GM18520 (cell line): ENCODE data around the gene CRMP1.
"Not testable (repeated sequence)": the region's sequence is repeated elsewhere in the genome, so short reads cannot be mapped to it uniquely, and the experiment has no call there.

Experiments
- ATAC-seq: cut with Tn5 transposase; IDR thresholded peaks from one replicate; pipeline ENCODE4 v1.9.1; 2021; ENCODE audit not compliant: unreplicated experiment

CRMP1 gene

DNA sequence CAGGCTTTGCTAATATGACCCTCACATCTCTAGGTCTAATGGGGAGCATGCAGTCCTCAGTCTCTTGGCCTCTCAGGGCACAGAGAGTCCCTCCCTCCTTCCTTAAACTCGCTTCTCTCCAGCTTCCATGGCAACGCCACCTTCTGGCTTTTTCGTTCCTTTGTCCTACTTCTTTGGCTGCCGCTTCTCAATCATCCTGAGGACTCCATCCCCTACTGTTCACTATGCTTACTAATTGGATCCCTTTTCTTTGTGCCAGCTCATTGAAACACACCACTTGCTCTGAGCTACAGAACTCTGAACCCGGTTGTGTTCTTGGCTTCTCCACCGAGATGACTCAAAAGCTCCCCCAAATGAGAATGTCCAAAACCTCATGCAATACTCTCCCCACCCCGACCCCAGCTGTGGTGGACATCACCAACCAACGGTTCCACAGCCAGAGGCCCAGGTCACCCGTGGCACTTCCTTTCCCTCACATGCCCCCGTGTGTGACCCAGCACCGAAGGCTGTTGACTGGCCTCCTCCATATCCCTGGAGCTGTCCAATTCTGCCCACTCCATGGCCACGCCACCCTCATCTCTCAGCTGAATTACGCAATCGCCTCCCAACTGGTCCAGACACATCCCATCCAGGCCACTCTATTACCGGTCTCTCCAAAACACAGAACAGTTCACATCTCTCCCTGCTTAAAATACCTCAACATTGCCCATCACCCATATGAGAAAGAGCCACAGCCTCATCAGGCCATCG is 34.7 kb downstream of the CRMP1 start:
- ATAC-seq = no peak

DNA sequence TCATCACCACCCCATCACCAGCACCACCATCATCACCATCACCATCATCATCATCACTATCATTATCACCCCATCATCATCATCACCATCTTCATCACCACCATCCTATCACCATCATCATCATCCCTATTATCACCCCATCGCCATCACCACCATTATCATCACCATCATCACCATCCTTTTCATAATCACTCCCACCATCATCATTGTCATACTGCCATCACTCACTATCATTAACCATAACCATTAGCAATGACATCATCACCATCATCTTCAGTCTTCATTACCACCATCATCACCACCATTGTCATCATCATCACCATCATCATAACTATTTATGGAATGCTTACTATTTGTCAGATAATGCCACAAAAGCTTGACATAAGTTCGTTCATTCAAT is 35.7 kb downstream of the CRMP1 start:
- no peak for ATAC-seq

DNA sequence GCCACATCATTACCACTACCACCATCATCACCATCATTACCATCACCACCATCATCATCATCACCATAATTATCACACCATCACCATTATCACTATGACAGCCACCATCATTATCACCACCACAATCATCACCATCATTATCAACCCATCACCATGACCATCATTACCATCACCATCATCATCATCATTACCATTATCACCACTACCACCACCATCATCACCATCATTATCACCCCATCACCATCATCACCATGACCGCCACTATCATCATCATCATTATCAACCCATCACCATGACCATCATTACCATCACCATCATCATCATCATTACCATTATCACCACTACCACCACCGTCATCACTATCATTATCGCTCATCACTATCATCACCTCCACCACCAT is 36.5 kb downstream of the CRMP1 start:
- not testable (repeated sequence) for ATAC-seq

DNA sequence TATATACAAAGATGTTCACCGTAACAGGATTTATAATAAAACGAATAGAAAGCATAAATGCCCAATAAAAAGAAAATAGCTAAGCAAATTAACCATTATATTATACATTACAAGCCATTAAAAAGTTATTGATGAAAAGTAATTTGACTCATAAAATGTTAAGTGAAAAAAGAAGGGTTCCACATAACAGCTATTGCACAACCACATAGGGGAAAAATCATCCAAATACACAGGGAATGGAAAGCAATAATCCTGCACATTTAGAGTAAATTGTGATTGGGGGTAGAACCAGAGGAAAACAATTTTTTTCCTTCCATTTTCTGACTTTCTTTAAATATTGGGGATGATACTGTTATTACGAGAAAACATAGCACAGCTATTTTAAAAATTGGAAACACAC is 38.0 kb downstream of the CRMP1 start:
- ATAC-seq = no peak

DNA sequence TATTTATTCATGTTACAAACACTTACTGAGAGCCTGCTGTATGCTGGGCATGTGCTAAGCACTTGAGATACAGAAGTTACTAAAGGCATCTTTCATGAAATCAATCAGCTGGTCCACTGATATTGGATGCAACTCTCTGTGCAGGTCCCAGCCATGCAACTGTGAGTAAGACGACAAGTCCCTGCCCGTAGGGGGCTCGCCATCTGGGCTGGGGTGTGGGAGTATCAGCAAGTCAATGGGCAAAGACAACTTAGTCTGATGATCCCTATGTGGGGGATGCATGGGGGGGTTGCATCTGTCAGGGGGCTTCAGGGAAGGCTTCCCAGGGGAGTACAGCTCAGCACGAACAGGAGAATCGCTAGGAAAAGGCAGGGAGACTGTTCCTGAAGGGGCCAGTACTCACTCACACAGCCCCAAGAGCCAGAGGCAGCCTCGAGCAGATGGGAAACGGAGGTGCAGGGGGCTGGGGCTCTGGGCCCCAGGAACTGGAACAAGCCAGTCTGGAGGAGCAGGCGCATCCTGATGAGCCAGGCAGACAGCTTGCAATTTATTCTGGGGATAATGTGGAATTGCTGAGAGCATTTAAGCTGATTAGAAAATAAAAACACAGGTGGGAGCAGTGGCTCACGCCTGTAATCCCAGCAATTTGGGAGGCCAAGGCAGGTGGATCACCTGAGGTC is 40.2 kb downstream of the CRMP1 start:
- no peak for ATAC-seq

DNA sequence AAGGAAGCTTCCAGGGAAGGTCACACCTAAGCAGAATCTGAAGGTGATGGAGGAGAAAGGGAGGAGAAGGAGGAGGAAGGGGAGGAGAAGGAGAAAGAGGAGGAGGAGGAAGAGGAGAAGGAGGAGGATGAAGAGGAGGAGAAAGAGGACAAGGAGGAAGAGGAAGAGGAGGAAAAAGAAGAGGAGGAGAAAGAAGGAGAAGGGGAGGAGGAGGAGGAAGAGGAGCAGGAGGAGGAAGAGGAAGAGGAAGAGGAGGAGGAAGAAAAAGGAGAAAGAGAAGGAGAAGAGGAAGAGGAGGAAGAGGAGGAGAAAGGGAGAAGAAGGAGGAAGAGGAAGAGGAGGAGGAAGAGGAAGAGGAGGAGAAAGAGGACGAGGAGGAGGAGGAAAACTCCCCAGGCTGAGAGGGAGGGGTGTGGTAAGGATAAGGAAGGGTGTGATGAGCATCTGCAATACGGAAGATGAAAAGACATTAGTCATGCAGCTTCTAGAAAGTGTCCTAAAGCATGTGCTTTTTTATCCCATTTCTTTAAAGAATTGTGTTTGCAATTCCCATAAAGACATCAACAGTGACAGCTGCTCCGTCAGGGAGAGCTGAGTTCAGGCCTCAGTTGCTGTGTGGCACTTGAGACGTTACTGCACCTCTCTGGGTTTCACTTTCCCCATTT is 41.1 kb downstream of the CRMP1 start:
- no peak for ATAC-seq

DNA sequence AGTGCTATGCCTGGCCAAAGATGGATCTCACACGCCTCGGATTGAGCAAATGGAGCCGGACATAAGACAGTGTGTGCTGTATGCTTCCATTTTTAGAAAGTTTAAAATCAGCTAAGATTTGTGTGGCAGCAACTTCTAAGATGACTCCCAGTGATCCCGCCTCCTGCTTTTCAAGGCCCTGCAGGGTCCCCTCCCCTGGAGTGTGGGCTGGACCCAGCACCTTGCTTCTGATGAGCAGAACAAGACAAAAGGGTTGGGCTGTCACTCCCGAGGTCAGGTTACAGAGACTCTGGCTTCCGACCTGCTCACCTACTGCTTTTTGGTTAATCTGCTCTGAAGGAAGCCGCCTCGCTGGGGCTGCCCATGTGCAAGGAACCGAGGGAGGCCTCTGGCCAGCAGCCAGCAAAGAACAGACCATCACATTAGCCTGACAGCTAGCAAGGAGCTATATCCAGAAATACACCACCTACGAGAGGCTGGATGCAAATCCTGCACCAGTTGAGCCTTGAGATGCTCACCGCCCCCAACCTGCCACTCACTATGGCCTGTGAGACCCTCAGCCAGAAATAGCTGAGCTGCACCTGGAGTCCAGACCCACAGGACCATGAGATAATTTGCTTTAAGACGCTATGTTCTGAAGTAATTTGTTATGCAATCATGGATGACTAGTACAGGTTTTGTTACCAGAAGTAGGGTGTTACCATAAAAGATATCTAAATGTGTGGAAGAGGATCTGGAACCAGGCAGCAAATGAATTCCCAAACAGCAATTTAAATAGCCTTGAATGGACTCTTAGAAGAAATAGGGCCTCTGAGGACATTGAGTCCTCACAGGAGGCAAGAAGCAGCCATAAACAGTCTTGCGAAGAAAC is 47.6 kb downstream of the CRMP1 start:
- no peak for ATAC-seq

DNA sequence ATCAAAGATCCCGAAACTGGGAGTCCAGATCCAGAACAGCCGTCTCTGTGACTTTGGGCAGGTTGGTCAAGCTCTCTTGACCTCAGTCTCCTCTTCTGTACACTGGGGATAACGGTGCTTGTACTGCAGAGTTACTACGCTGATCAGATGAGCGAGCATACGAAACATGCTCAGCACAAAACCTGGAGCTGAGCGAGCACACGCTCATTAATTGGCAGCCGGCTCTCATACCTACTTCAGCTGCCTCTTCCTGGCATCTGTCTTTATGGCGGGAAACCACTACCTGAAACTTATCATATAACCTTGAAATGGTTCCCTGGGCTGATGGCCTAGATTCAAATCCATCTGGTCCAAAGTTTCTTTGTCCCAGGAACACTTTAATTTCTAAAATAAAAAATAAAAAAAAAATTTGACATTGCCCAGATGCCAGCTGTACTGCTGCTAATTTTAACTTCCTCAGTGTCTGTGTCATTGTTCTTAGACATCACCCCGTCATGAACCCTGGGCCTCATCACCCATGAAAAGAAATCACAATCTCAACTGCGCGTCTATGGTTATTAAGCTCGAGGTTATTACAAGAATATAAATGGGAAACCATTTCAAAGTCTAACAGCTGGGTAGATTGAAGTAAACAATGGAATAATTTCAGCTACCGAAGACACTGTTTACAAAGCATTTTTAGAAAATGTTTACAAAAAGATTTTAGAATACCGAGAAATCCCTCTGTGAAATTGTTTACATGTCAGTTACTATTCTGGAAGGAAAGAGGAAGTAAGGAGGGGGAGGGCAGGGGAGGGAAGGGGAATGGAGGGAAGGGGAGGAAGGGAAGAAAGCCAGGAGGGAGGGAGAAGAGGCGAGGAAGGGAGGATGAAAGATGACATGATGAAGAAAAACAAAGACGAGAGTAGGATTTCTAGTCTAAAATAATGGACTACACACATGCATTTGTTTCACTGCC is 49.0 kb downstream of the CRMP1 start:
- no peak for ATAC-seq

DNA sequence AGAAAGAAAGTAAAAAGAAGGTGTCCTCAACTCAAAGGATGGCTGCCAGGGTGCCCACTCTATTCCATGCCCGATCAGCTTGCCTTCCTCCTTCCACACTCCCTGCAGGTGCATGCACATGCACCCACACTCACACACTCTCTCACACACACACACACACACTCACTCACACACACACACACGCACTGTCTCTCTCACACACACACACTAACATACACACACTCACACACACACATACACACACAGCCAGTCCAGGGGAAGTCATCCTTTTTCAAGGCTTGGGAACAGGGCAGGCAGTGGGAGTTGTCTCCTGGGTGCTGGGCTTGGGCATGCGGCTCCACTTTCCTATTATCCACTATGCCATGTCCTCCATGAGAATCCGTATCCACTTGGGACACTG is 50.4 kb downstream of the CRMP1 start:
- ATAC-seq = no peak

DNA sequence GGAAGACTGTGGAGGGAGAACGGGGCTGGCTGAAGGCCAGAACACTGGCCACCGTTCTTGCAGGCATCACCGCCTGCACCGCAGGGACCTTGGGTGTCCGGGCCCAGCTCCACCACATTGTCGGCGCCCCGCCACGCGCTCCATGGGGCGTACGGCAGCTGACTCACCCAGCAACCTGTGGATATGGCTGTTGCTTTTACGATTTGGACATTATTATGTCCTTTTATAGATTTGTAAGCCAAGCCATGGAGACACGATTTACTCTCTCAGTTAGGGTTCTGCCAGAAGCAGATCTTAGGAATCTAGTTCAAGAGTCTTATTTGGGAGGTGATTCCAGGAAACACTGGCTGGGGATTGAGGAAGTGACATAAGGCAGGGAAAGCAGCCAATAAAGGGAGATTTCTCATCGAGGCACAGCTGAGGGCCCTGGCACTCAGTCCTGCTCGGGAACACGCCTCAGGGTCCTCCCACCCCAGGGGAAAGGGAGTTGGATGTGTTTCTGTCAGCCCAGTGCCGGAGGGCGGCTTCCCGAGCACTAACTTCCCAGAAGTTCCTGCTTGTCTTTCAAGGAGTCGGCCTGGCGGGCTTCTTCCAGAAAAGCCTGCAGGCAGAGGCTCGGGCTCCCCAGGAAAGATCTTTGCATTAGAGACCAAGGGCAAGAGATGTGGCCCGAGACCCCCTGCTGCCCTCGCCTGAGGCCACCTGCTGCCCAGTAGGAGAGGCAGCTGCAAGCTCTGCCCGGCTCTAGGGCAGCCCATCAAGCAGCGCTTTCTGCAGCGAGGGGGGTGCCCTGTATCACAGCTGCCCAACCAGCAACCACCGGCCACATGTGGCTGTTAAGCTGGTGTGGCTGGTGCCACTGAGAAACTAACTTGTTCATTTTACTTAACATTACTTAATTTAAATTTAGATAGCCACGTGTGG is 52.9 kb downstream of the CRMP1 start:
- no peak for ATAC-seq

DNA sequence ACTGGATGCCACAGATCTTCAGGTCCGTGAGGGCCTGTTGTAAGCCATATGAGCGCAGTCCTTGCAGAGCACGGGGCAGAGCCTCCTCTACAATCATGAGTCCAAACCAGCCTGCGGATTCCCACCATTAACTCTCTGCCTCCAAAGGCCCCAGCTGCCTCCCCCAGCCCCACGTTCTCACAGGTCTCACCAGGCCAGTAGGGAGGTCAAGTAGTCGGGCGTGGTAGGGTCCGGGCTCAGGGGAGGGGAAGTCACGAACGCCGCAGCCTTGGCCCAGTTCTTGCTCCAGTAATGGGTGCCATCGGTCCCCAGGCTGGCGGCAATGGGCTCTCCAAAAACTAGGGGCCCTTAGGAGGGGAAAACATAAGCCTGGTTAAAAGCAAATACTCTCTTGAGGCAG is 53.6 kb downstream of the CRMP1 start:
- ATAC-seq = no peak

DNA sequence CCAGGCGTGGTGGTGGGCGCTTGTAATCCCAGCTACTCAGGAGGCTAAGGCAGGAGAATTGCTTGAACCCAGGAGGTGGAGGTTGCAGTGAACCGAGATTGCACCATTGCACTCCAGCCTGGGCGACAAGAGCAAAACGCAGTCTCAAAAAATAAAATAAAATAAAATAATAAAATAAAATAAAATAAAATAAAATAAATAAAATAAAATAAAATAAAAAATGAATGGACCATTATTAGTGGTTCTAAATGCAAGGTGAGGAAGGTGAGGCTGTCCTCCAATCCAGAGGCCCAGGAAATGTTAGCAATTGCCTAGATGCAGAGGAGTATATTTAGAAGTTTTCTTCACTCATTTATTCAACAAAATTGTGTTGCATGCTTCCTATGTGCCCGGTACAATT is 55.4 kb downstream of the CRMP1 start:
- not testable (repeated sequence) for ATAC-seq

DNA sequence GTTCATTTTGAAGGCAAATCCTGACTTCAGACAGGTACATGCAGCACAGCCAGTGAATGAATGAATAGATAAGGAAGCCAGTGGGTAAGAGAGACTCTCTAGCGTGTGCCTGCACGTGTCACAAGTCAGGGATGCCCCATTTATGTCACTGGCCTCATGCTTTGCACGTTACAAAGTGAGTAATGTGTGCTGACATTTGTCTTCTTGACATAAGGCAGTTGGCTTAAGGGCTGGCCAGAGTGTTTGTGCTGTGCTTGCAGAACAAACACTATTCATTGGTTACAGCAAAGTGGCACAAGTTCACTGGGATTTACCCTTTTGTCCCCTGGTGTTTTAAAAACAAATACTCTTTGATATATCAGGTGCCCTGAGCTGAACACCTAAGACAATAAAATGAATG is 55.9 kb downstream of the CRMP1 start:
- no peak for ATAC-seq

DNA sequence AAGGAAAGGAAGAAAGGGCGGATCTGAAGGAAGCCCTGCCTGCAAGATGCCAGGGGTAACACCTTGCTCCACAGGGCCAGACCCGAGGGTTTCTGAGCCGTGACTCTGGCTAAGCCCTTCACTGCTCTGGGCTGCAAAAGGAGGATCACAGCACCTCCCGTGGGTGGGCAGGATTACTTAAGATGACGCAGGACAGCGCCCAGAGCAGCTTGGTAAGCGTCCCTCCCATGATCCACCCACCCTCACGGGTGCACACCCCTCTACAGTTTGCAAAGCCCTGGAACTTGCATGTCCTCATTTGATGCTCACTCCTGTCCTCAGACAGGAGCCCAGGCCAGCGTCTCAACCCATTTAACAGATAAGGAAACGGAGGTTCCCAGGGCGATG is 64.9 kb downstream of the CRMP1 start:
- no peak for ATAC-seq

DNA sequence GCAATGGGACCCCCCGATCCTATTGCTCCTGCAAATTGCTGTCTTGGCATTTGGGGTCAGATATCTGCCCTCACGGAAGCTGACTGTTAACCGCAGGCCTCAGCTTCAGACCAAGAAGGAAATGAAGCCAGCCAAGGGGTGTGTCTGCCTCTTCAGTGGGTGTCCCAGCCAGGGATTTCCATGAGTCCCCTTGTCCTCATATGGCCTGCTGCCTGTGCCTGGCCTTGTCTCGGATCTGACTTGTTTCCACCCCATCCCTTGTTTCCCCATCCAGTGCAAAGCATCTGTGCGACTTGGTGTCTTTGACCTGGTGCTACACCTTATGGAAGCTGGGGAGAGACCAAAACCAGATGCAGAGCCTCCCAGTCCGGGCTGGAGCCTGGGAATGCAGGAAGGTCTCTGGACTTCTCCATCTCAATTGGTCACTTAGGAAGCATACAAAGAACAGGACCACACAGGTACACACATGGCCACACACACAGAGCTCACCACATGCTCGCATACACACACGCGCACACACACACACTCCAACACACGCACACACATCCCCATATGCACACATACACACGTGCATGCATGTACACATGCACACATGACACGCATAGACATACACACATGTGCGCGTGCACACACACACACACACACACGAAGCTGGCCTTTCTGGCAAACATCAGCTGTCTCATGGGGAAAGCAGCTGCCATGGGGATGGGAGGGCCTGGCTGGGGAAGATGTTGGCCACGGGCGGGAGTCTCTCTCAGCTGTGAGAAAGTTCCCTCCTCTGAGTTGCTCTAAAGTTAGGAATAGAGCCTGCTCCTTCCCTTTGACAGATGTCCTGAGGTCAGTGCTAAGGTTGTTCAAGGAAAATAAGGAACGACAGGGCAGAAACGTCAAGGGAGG is 65.5 kb downstream of the CRMP1 start:
- no peak for ATAC-seq

DNA sequence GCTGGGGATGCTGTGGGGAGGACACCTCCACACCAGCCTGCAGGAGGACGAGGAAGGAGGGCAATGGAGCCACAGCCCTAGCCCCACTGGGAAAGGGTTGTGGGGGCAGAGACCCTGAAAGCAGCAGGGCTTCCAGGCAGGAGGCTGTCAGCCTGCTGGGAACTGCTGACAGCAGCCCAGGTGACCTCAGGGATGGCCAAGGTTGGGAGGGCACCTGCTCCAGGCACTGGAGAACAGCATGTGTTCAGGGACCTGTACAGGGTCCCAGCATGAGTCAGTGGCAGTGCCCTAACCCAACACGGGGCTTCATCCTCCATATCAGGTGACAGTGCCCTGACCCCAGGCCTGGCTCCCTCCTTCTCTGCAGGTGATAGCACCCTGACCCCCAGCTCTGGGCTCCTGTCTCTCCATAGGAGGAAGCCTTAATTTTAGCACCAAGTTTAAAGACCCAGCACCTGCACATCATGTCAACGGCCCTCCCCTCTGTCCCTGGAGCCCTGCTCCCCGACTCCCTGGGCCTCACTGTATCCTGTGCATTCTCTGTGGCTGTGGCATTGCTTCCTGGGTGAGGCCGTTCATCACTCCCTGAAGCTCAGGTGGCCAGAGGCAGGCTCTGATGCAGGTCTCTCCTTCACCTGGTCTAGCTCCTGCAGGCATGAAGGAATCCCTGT is 66.3 kb downstream of the CRMP1 start:
- ATAC-seq = no peak

DNA sequence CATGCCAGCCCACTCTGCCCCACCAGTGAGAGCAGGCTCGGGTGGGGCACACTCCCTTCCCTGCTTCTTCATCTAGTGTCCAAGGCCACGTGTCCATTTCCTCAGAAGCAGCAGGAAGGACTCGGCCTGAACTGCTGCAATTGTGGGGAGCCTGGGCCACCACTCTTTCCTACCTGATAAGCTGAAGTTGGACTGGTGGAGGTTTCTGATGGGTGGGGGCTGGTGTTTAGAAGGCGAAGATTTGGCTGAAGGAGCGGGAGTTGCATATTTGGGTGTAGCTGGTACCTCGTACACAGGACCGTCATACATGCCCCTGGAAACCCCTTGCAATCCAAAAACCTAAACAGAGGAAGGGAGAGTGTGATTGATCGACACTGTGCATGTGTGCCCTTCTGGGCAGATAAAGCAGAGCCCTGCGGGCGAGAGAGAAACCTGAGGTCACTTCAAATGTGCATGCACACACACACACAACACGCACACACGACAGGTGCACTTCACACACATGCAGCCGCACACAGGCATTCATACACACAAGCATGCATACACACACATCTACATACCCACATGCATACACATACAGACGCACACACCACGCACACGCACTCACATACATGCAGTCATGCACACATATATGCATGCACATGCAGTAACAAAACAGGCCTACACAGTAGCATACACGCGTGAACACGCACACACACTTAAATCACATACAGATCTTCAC is 67.4 kb downstream of the CRMP1 start:
- ATAC-seq = no peak
